Measurements from ENCODE around the gene HPS3. TPM values are rescaled to one million over a fixed set of nuclear protein-coding genes. Genes with fewer than 3 reads are reported as not detected.

HPS3 gene
- polyA plus RNA-seq, 1 of the 3 experiments (the other 2 are of a cell fraction): 9.4 TPM

- TF ChIP-seq CTCF (IDR thresholded peaks at IDR 0.05): no peak
- TF ChIP-seq REST (IDR thresholded peaks at IDR 0.05; ENCODE audit: low read depth, low read length): no peak
- TF ChIP-seq GATA2 (CRISPR knock-in tag; IDR thresholded peaks at IDR 0.05): no peak
Measured at GRCh38 chr3:149114458-149114857, 15.0 kb upstream of the HPS3 start (continued).

- no peak overlapping the region for H3K4me2 ChIP-seq
- no peak overlapping the region for H2AFZ ChIP-seq (ENCODE audit: low read depth)
- ChIA-PET CTCF (interaction anchor here (1.4 kb wide), 1 partner anchor 157 kb away, joined by 3 read pairs; no protein-coding TSS in a partner anchor), POLR2A (no interaction called here)
- no peak overlapping the region for H3K4me3 ChIP-seq (ENCODE audit: low read depth in 2 of 2, low read length in 1 of 2)
- H3K27me3 ChIP-seq (ENCODE audit: insufficient read depth): no peaks in the 10 kb centered on the region
- H3K36me3 ChIP-seq (replicated peaks in 1 of 2; ENCODE audit: control insufficient read depth in 1 of 2, insufficient read depth in 2 of 2, low read length in 1 of 2): no peaks in the 10 kb centered on the region
- H4K20me1 ChIP-seq (ENCODE audit: insufficient read depth): no peaks in the 10 kb centered on the region
- no peak overlapping the region for H3K9ac ChIP-seq
- no peaks in the 10 kb centered on the region for H3K9me3 ChIP-seq
- H3K79me2 ChIP-seq (ENCODE audit: insufficient read depth): no peaks in the 10 kb centered on the region
- no peaks in the 10 kb centered on the region for H3K9me2 ChIP-seq
- H3F3A ChIP-seq (replicated peaks; ENCODE audit: insufficient read depth): no peaks in the 10 kb centered on the region
- no peak for TF ChIP-seq TCF12 (IDR thresholded peaks at IDR 0.05)
- TF ChIP-seq IRF3 (IDR thresholded peaks at IDR 0.05; ENCODE audit: low read depth, low read length): no peak
- TF ChIP-seq USF1 (IDR thresholded peaks at IDR 0.05; ENCODE audit: borderline replicate concordance, low read depth): no peak
- no peak for TF ChIP-seq MEF2A (IDR thresholded peaks at IDR 0.05; ENCODE audit: borderline replicate concordance, low read depth)
- TF ChIP-seq PBX3 (IDR thresholded peaks at IDR 0.05): no peak
- DNase-seq: no peak
- H3K4me1 ChIP-seq (ENCODE audit: control insufficient read depth in 1 of 2, insufficient read depth in 2 of 2, low read depth in 1 of 2, low read length in 1 of 2): no peaks in the 10 kb centered on the region; a peak in 1 of 4 replicates
- WGBS (ENCODE audit: low lambda C conversion rate): 90% methylated on average over 4 of the region's 5 CpGs
- H3K27ac ChIP-seq (ENCODE audit: low read depth in 2 of 2, low read length in 1 of 2): no peak overlapping the region
Measured at GRCh38 chr3:149115114-149115513, 14.3 kb upstream of the HPS3 start.

All from SK-N-SH (cell line).